ENCODE data around the gene PPIP5K1. TPM values are rescaled to one million over a fixed set of nuclear protein-coding genes. Genes with fewer than 3 reads are reported as not detected.

The PPIP5K1 gene
- total RNA-seq = 20.8 and 81.9 TPM in 2 replicates

GRCh38 chr15:43589778-43590466, at the start of gene PPIP5K1:
Gene PPIP5K1 (minus strand): TSS chr15:43590208. CDS start chr15:43584504, 5,704 bp downstream.

GRCh38 chr15:43618700-43619099, 28.7 kb upstream of the PPIP5K1 start, which contains the start of gene STRC:
Gene STRC (minus strand): TSS chr15:43618800. CDS start chr15:43618722, 78 bp downstream.

GRCh38 chr15:43593328-43594190, 3.6 kb upstream of the PPIP5K1 start, which contains the start of gene CKMT1B:
Gene CKMT1B (plus strand): TSS chr15:43594027. CDS start chr15:43594219, 192 bp downstream.

GRCh38 chr15:43517354-43518196, 72.4 kb downstream of the PPIP5K1 start, which contains the start of gene MAP1A:
Gene MAP1A (plus strand): TSS chr15:43517608. CDS start chr15:43521474, 3,866 bp downstream.

GRCh38 chr15:43492673-43493601, 97.1 kb downstream of the PPIP5K1 start, which contains the start of gene TP53BP1:
Gene TP53BP1 (minus strand): TSS chr15:43493156. CDS start chr15:43493043, 113 bp downstream.

Other genes with a start within 250 kb of the PPIP5K1 start
- 18.1 and 22.4 TPM in 2 replicates for gene ZSCAN29, start 219.2 kb downstream of the PPIP5K1 start, total RNA-seq
- gene TUBGCP4, start 219.1 kb downstream of the PPIP5K1 start, total RNA-seq = 9.8 and 14.2 TPM in 2 replicates
- 106 and 141 TPM in 2 replicates for gene TP53BP1, start 97.1 kb downstream of the PPIP5K1 start, total RNA-seq
- gene MAP1A, start 72.6 kb downstream of the PPIP5K1 start, total RNA-seq = 60.0 and 132 TPM in 2 replicates
- not detected in 2 replicates for gene CKMT1B, start 3.8 kb upstream of the PPIP5K1 start, total RNA-seq
- 0.09 and 0.30 TPM in 2 replicates for gene STRC, start 28.6 kb upstream of the PPIP5K1 start, total RNA-seq
- 0.89 and 9.6 TPM in 2 replicates for gene CATSPER2, start 58.6 kb upstream of the PPIP5K1 start, total RNA-seq
- not detected in 2 replicates for gene CKMT1A, start 103.7 kb upstream of the PPIP5K1 start, total RNA-seq
- gene PDIA3, start 156.2 kb upstream of the PPIP5K1 start, total RNA-seq = 529 and 690 TPM in 2 replicates
- gene ELL3, start 186.8 kb upstream of the PPIP5K1 start, total RNA-seq = 1.7 and 2.7 TPM in 2 replicates
- 844 and 1,099 TPM in 2 replicates for gene SERF2, start 202.1 kb upstream of the PPIP5K1 start, total RNA-seq
- gene SERINC4, start 210.0 kb upstream of the PPIP5K1 start, total RNA-seq = not detected in 2 replicates
- 4.8 and 5.8 TPM in 2 replicates for gene HYPK, start 210.4 kb upstream of the PPIP5K1 start, total RNA-seq
- gene MFAP1, start 234.5 kb upstream of the PPIP5K1 start, total RNA-seq = 27.9 and 31.5 TPM in 2 replicates
- 3.0 and 11.5 TPM in 2 replicates for gene WDR76, start 236.8 kb upstream of the PPIP5K1 start, total RNA-seq

Measured in smooth muscle cell of the umbilical artery (primary cell).